ENCODE results near the gene NPFF.
A peak's percentile ranks its signal among the peaks of the same experiment; 100 is the strongest.

The NPFF gene

GRCh38 chr12:53513712-53514410, 6.6 kb upstream of the NPFF start:
- DNase-seq, result no peak

- no peak for DNase-seq
These were observed 3.0 kb upstream of the NPFF start for GRCh38 chr12:53510181-53510812.

GRCh38 chr12:53508534-53509170, 1.4 kb upstream of the NPFF start:
- peak; percentile 70 for DNase-seq

- no peak for DNase-seq
These were observed 260 bp upstream of the NPFF start for GRCh38 chr12:53507603-53507885.

GRCh38 chr12:53506450-53506785, 866 bp downstream of the NPFF start:
- no peak for DNase-seq

- no peak for DNase-seq
These were observed 1.5 kb downstream of the NPFF start for GRCh38 chr12:53505555-53506449.

- DNase-seq, result no peak
These were observed 2.2 kb downstream of the NPFF start for GRCh38 chr12:53505086-53505485.

GRCh38 chr12:53504004-53504920, 3.0 kb downstream of the NPFF start:
- DNase-seq, result no peak

- no peak for DNase-seq
These were observed 4.1 kb downstream of the NPFF start for GRCh38 chr12:53502983-53503728.

- DNase-seq, result no peak
These were observed 5.0 kb downstream of the NPFF start for GRCh38 chr12:53502331-53502730.

GRCh38 chr12:53501615-53502181, 5.6 kb downstream of the NPFF start:
- no peak for DNase-seq

GRCh38 chr12:53500776-53501614, 6.3 kb downstream of the NPFF start, which contains the start of gene TARBP2:
TSS of gene TARBP2 (plus strand) at chr12:53501283. CDS start at chr12:53501409, 126 bp downstream.
- peak; percentile 94 for DNase-seq

- DNase-seq, result no peak
These were observed 7.0 kb downstream of the NPFF start for GRCh38 chr12:53500142-53500775.

- DNase-seq, result peak; percentile 59
These were observed 7.8 kb downstream of the NPFF start, which contains the start of gene MAP3K12 for GRCh38 chr12:53499266-53500141. TSS of gene MAP3K12 (minus strand) at chr12:53499458. CDS start at chr12:53487391, 12,067 bp downstream.

GRCh38 chr12:53498235-53498630, 9.1 kb downstream of the NPFF start:
- DNase-seq, result no peak

- no peak for DNase-seq
These were observed 9.8 kb downstream of the NPFF start for GRCh38 chr12:53497461-53497860.

- no peak for DNase-seq
These were observed 10.6 kb downstream of the NPFF start for GRCh38 chr12:53496752-53497032.

GRCh38 chr12:53495903-53496751, 11.2 kb downstream of the NPFF start:
- DNase-seq, result no peak

Data from activated effector memory CD4-positive, alpha-beta T cell treated with Interleukin-2 at 50 U/mL for 16 hours (primary cell).